CD4-positive, alpha-beta T cell treated with Interleukin-21 for 1 hour (primary cell): ENCODE measurements around the gene KLHL29.

Experiments
- DNase-seq: peaks from one replicate; pipeline ENCODE4 v3.0.0-alpha.2; 2020

Gene KLHL29

DNA sequence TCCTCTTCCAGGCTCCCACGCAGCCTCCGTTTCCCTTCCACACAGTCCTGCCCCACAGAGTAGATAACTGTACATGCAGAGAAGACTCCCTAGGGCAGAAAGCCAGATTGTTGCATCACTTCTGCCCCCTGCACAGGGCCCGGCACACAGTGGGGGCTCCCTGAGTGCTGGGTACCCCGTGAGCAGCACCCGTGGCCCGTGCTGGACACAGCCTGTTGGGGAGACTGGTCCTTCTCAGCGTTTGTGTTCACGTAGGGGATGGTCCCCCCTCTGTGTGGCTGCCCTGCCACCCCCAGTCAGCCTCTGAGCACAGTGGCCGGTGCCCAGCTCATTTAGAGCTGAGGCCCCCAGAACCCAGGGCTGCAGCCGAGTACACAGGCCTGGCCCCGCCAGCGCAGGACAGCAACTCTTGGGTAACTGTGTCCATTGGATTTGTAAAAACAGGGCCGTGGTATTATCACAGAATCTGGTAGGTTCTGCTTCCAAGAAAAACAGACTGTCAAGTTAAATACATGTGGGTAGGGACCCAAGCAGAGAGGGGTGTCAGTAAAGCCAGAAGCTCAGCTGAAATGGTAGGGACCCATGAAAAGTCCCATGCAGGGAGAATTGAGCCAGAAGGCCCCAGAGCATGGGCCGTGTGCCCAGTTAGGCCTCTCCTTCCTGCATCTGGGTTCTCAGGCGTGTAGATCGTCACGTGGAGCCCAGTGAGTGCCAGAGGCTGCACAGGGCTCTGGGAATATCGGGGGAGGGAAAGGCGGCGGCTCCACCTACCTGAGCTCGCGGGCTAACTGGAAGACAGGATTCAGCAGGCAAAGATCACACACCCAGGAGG is 284.6 kb downstream of the KLHL29 start:
- DNase-seq, result no peak

DNA sequence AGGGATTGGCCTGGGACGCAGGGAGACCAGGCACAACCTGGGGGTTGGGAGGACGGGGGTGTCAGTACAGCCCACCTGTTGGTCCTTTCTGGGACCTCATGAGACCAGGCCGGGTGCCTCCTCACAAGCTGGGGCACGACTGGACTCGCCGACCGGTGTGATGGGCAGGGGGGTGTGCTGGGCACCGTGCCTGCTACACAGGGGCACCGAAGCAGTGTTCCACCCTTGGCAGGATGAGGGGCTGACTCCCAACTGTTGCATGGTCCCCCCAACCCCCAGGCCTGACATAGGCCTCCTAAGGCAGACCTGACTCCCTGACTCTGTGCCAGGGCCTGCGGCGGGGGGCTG is 285.2 kb downstream of the KLHL29 start:
- DNase-seq, result no peak

DNA sequence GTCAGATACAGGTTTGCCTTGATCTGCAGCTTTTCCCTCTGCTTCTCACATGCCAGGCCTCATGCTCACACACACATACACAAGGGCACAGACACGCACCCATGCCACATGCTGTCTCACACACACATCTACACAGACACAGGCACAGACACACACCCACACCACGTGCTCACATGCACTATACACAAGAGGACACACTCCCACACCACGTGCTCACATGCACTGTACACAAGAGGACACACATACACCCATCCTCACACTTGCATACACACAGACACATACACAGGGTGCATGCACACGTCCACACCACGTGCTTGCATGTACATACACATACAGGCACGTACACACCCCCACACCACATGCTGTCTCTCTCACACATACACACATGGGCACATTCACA is 288.1 kb downstream of the KLHL29 start:
- DNase-seq, result no peak

DNA sequence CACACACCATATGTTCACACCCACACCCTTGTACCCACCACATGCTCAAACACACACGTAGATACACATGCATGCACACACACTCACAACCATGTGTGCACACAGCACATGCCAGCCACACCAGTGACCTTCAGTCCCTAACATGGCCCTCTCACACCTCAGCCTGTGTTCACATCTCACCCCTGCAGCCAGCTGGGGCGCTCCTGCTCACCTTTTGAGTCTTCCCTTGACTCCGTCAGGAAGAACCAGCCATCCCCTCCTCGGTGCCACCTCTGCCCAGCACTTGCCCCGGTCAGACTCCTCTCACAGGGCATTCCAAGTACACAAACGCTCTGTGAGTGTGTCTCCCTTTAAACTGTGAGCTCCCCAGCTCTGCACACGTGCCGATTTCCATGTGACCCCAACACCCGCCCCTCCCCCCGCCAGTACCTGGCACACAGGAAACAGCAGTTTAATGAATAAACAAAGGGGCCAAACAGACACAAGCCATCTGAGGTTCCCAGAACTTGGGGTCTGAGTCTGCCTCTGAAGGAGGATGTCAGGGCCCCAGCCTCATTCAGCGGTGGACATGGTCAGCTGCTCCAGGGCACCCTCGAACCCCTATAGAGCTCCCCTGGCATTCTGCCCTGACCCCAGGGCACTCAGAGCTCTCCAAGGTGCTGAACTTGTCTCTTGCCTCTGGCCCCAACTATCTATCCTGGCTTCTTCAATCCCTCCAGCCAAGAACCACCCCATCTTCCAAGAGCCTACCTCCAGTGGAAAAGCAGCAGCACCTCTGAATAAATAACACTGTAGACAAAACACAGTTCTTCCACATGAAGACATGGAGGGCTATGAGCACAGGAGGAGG is 289.1 kb downstream of the KLHL29 start:
- DNase-seq, result no peak

DNA sequence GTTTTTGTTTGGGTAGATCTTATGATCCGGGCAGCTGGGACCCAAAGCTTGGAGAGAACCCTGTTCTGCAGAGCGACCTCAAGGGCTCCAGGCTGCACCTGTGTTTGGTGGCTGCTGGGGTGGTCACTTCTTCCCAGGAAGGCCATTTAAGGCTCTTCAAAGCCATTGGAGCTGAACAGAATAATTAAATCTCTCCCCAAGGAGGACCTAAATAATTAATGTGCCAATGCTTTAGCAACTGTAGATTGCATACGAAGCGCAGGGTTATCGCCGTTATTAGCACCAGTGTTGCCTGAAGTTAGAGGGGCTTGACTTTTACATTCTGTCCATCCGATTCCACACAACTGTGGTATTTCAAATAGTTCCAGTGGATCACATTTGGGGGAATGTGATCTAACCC is 290.5 kb downstream of the KLHL29 start:
- DNase-seq, result no peak

DNA sequence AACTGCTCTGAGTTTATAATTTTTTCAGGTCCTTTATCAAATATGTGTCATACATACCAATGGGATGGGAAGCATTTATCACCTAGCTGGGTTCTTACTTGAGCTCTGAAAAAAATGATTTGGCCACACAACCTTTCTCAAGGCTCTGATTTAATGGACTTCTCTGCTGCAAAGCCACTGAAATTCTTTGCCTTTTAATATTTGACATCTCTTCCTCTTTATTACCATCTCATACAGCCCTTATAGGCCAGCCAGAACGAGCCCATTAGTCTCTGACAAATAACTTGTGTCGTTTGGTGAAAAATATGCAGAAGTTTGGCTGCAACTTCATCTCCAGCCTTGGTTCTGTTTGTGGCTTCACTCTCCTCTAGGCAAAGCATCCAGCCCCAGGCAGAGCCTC is 292.9 kb downstream of the KLHL29 start:
- DNase-seq, result no peak

DNA sequence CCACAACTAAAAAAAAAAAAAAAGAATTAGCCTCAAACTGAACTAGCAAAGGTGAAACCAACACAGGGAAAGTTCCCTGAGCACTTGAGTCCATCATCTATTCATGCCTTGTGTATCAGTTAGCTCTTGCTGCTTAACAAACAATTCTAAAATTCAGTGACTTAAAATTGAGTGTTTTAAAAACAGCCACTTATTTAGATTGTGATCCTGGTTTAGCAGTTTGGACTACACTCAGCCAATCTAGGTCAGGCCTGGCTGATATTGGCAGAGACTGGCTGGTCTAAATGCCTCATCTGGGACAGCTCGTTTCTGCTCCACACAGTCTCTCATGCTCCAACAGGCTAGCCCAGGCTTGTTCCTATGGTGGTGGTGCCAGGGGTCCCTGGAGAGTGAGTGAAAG is 294.1 kb downstream of the KLHL29 start:
- no peak for DNase-seq

DNA sequence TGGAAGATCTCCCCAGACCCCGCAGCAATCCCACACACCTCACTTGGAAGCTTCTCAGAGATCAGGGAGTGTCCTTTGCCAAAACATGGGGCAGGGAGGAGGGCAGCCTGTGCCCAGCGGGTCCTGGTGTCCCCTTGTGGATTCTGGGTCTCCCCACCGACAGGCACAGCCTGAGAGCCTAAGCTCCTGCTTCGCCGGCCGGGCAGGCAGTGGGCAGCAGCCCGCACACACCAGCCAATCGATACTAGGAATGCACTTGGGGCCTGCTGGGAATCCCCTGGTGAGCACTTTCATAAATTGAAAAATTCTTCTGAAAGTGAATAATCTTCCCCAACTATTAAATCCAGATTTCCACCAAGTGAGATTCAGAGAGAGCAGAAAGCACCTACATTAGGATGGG is 296.0 kb downstream of the KLHL29 start:
- no peak for DNase-seq

DNA sequence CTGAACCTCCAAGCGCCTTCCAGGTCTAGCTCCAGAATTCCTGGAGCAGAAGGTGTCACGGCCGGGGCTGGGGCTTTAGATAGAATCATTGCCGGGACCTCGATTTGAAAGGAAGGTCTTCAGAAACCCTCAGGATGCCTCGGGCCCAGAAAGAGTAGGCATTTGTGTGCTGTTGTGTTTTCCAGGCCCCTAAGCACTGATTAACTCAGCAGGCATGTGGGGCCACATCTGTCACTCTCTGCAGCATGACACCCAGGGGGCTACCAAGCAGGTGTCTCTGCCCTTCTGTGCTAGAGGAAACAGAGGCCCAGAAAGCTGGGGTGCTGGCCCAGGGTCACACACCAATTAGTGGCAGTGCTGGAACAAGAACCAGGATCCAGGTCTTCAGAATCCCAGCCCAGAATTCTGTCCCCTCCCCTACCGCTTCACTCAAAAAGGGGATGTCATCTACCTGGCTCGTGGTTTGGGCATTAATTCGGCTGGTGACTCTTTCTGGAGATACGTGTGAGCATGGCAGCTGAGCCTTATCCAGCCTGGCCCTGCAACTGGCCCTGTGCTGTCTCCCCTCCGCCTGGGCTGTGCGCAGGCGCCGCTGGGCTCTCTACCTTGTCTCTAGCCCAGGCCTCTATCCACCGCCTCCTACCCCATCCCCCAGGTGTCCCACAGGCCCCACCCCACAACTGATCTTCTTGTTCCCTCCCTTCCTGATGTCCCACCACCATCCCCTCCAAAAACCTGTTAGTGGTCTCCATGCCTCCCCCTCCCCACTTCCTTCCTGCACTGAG is 296.6 kb downstream of the KLHL29 start:
- DNase-seq, result no peak

DNA sequence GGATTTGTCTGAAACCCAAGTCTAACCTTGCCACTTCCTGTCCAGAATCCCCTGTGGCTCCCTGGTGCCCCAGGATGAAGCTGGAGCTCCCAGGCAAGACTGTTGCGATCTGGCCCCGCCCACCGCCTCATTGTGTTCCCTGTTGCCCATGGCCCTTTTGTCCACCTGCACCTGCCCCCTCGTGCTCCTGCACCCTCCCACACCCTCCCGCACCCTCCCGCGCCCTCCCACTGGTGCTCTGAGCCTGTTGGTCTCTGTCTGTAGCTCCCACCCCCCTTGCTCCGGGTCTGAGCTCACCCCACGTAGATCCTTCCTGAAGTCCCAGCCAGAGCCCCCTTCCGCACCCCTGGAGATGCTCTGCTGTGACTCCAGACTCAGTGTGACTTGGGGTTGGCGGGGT is 297.5 kb downstream of the KLHL29 start:
- DNase-seq, result no peak

DNA sequence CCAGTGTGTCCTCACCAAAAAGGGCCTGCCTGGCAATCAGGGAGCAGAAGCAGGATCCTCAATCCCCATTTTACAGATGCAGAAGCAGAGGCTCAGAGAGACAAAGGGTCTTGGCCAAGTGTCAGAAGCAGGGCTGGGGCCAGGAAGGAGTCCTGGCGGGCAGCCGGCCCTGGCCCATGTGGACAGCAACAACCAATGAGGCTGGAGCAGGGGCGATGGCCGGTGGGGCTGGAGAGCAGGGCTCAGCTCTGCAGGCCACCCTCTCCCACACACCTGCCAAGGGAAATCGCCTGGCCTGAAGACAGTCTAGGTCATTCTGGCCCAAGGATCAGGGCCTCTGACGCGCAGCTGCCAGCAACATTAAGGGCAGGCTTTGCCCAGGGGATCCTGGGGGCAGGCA is 298.0 kb downstream of the KLHL29 start:
- no peak for DNase-seq

DNA sequence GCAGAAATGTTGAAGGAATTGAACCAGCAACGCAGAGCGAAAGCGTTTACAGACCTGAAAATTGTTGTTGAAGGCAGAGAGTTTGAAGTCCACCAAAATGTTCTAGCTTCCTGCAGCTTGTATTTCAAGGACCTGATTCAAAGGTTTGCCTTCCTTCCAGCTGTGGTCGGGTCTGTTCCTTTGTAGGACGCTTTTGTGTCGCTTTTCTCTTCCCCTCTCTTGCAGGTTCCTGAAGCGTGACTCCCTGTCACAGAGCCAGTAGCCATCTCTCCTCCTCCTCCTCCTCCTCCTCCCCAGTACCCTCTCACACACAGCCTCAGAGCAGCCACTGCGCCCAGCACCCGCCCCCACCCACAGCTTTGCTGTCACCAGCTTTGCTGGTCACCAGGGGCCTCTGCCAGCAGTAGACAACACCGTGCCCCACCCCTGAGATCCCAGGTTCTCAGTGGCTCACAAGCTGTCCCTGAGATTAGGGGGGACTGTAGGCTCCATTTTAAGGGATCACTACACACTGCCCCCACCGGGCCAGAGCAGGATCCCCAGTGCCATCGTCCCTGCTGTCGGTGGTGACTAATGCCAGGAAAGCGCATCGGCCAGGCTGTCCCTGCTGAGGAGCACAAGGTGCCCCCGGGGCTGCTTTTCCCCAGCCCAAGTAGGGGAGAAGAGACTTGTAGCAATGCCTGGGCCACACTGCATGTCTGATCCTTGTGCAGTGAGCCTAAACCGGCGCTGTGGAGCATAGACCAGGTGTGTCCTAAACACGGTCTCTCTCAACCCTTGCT is 299.6 kb downstream of the KLHL29 start:
- DNase-seq, result no peak

DNA sequence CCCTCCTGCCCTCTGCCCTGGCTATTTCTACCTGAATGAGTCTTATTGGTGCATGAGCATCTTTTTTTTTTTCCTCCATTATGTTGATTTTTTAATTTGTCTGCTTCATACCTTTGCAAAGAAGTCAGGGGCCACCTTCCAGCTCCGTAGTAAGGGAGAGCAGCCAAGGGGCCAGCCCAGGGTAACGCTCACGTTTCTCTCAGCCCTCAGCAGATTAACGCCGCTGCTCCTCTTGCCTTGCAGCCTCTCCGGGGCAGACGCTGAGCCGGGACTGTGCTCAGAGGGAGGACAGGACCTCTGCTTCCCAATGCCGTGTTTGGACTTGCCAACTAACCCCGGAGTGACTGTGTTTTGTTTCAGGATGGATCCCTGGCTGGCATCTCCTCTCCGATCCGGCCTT is 300.2 kb downstream of the KLHL29 start:
- DNase-seq, result no peak

DNA sequence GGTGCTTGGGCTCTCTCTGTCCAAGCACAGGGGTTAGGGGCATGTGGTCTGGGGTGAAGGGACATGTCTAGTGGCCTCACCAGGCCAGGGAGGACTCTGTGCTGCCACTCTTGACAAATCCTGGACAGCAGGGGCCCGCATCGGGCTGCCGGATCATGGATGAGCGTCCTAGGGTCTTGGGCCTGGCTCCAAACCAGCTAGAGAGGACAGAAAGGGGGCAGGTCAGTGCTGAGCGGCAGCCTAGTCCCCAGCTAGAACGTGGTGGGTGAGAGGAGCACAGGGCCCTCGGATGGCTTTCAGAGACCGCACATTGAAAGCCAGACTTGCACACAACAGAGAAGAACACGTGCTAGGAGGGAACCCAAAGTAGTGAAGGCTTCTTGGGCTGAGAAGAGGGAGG is 300.7 kb downstream of the KLHL29 start:
- no peak for DNase-seq

DNA sequence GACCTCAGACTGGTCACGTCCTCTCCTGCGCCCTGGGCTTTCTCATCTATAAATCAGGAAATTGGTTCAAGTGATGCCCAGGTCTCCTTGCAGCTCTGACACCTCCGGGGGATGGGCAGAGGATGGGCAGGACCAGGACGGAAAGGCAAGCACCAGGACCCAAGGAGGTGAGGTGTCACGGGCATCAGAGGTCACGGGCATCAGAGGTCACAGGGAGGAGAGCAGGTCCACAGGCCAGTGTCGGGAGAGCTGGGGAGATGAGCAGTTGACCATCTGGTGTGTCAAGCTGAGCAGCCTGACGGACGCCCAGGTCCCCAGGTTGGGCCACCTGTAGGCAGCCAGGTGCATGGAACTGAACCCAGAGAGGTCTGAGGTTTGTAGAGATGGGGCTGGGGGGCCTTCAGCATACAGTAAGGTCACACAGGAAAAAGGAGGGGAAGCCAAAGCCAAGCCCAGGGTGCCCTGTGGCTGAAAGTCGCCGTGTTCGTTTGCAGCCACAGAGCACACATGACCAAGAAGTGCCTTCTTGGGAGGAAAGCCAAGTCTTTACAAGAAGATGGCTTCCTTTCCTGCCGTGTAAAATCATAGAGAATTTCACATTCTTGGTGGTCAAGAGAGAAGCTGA is 301.5 kb downstream of the KLHL29 start:
- DNase-seq, result no peak

DNA sequence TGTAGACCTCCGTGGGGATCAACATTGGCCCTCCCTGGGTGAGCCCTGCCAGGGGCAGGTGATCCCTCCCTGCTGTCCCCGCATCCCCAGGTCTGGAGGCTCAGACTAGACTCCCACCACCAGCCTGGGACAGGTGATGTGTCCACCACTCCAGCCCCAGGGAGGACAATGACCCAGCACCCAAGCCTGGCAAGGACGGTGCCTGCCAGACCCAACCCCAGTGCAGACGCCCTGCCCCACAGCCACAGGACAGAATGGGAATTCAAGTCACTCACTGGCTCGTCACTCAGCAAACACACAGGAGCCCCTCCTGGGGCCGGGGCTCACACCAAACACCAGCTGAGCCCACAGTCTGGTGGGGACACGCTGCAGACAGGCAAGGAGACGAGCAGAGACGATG is 302.2 kb downstream of the KLHL29 start:
- no peak for DNase-seq

DNA sequence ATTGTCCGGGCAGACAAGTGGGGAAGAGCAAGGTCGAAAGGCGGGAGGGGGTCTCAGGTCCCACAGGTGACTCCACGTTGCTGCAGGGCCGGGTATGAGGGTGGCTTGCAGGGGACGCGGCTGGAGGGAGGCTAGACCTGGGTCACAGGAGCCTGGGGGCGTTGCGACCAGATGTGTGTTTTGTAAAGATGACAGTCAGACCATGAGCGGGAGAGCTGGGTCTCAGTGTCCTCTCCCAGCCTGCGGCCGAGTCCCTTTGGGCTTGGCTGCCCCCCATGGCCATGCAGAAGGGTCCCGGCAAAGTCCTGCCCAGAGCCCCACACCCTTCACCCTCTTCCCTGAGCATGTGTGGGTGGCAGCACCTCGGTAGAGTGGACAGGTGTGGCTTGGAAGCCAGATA is 302.7 kb downstream of the KLHL29 start:
- no peak for DNase-seq

DNA sequence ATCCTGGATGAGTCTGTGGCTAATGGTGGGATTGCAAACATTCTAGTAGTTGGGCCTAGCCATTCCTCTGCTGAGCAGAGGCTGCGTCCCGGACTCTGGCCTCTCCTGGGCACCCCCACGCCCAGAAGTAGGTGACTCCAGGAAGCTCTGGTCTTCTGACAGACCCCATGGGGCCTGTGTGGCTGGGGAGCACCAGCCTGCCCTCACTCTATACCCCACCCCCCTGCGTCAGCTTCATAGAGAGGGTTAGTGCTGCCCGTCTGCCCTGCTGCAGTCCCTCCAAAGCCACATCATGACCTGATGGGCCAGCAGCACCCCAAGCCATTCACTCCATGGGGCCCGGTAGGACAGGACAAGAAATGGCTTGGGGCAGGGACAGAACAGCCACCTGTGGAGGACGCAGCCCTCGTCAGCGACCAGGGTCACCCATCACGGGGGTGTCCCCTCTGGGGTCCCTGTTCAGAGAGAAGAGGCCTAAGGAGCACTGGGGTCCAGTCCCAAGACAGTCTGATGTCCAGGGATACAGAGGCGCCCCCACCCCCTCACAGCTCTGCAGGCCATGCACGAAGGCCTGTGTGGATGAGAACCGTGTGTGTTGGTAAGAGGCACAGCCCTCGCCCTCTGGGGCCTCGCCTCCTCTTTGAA is 303.6 kb downstream of the KLHL29 start:
- DNase-seq, result no peak

DNA sequence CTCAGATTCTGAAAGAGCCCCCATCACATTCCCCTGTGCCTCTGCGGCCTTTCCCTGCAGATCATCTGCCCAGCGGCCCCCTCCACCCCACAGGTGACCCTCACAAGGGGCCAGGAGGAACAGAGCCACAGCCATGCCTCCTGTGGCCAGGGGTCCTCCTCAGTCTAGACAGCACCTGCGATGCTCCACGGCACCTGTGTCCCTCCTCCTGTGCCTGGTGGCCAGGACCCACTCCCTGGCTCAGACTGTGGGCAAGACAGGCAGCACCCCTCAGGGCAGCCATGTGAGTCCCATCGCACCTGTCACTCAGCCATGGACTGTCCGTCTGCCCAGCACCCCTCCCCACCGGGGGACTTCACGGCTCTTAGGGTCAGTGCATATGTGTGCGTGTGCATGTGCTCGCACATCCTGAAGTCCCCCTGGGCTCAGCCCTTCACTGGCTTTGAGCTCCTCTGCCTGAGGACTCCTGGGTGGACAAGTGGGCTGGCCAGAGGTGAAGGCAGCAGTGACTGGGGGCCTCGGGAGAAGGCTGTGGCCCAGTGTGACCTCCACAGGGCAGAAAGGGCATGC is 304.2 kb downstream of the KLHL29 start:
- no peak for DNase-seq

DNA sequence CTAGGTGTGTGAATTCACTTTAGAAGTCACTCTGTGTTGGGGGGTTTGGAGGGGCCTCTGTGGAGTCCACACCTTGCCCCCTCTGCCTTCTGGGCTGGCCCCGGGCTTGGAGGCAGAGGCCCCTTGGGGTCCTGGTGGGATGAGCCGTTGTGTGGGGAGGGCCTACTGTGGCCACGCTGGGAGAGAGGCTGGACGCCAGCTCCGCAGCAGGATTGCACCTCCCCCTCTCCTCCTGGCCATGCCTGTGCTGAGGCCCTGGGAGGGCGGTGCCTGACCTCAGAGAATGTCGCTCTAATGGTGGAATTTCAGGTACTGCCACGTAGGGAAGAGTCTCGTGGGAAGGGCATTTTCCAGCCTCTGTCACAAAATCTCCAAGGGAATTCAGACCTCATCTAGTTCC is 304.9 kb downstream of the KLHL29 start:
- no peak for DNase-seq

DNA sequence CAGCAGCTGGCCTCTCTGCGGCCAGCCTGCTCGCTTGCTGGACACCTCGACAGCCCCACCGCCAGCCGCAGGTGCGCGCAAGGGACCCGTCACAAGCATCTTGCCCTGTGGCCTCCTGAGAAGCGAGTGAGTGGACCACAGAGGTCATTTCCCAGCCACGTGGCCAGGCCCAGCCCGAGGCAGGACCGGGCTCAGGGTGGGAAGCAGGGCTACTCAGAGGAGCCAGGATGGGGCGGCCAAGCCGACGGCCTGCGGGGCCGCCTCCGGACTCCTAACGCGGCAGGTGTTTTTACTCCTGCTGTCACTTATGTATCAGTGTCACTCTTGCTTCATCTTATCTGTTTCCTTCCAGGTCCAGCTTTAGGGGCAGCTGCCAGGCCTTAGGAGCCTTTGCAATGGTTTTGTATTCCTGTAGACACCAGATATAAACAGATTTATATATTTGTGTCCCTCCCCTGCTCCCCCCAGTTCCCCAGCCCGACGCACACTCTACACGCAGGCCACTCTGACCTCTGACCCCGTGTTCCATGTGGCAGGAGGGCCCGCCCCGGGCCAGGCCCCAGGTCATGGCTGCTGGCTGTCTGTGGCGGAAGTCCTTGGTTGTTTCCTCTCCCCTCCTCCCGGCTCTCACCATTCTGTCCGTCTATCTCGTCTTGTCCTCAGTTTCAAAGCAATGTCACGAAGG is 305.6 kb downstream of the KLHL29 start:
- no peak for DNase-seq
